IPS-18c (cell line): ENCODE data around the gene AKAP10.

Experiments used
- H3K4me3 ChIP-seq: 2 replicates; pipeline ENCODE4 v1.7.0; 2013; ENCODE audit warnings: low read depth, mild to moderate bottlenecking, low read length, moderate library complexity; ENCODE audit not compliant: insufficient read depth
- H3K9me3 ChIP-seq: one replicate; pipeline ENCODE4 v1.6.1; 2013; ENCODE audit warnings: mild to moderate bottlenecking, low read length, moderate library complexity; ENCODE audit not compliant: control insufficient read depth, insufficient read depth

AKAP10 gene

DNA sequence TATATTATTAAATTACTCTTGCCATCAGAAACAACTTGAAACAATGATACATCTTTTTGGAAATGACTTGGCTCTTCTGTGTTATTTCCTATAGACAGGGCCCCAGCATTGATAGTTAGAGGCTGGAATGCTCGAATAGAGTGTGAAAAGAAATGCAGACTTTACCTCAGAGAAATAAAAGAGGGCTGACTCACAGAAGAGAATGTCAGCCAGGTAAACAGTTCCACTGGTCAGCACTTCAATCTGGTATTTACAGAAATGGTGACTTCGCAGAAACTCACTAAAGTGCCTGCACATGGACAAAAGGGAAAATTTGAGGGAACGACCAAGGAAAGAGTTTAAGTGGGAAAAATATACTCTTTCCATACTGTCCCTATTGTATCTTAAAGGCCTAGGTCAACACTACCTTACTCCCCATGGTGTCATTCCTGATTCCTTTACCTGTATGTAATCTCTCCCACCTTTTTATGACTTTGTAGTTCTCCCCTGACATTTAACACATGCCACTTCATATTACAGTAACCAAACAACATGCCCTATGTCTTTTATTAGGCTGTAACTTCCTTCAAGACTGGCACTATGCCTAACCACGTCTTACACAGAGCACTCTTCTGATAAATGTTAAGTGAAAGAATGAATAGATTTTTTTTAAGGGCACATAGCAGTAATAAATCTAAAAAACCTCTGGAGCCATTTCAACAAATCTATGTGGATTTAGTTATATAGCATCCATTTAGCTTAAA, 36.7 kb downstream of the AKAP10 start:
- no peak overlapping the region for H3K4me3 ChIP-seq
- no peaks in the 10 kb centered on the region for H3K9me3 ChIP-seq

DNA sequence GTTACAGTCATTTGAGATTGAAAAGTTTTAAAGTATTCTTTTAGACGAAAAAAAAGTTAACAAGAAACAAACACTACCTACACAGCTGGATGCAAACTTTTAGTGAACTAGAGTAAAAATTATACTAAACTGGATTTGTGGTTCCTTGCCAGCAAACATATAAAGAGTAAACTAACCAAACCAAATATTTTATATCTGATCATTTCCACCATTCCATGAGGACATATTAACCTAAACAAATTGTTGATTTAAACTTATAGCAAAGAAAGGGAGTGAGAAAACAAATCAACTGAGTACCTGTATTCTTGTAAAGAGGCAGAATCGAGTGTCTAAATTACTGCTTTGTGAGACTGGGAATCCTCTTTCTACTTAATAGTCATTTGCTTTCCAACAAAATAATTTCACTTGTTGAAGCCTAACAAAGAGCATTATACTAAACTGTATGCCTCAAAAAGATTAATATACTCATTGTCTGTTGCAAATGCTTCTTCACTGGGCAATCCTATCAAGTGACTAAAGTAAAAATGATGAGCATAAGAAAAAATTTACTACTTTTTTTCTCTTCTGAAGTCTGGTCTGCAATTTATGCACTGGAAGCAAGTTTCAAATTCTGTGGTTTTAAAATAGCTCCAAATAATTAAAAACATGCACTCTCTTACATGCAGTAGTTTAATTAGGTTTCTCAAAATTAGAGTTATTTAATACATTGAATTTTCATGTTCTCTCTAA, 37.5 kb downstream of the AKAP10 start:
- Histone ChIP-seq H3K4me3 (no peak overlapping the region), H3K9me3 (no peaks in the 10 kb centered on the region)

DNA sequence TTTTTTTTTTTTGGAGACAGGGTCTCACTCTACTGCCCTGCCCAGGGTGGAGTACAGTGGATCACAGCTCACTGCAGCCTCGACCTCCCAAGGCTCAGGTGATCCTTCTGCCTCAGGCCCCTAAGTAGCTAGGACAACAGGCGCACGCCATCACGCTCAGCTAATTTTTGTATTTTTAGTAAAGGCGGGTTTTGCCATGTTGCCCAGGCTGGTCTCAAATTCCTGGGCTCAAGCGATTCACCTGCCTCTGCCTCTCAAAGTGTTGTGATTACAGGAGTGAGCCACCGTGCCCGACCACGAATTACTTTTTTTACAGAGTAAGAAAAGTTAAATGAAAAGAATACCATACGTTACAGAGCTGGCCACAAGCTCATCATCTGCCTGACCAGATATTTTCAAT, 38.9 kb downstream of the AKAP10 start:
- Histone ChIP-seq H3K4me3 (no peak overlapping the region), H3K9me3 (no peaks in the 10 kb centered on the region)

DNA sequence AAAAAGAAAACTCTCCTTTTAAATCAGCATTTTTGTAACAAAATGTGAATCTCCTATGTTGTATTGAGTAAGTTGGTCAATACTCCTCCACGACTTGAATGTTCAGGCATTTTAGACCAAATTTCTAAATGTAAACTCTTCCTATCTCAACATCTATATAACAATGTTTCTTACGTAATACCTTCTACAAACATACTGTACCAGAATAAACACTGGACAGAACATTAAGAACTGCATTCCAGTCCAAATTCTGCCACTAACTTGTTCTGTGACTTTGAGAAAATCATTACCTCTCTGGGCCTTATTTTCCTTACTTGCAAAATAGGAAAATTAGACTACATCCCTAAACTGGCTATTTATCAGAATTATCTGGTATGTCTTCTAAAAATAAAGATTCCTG, 40.1 kb downstream of the AKAP10 start:
- Histone ChIP-seq H3K9me3 (no peaks in the 10 kb centered on the region), H3K4me3 (no peak overlapping the region)

DNA sequence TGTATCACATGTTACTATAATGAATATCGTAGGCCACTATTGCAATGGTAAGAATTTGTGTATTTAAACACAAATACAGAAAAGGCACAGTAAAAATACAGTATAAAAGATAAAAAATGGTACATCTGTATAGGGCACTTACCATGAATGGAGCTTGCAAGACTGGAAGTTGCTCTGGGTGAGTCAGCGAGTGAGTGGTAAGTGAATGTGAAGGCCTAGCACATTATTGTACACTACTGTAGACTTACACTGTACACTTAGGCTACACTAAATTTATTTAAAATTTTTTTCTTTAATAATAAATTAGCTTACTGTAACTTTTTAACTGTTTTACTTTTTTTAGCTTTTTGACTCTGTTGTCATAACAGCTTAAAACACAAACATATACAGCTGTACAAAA, 42.5 kb downstream of the AKAP10 start:
- no peaks in the 10 kb centered on the region for H3K9me3 ChIP-seq
- H3K4me3 ChIP-seq = no peak overlapping the region

DNA sequence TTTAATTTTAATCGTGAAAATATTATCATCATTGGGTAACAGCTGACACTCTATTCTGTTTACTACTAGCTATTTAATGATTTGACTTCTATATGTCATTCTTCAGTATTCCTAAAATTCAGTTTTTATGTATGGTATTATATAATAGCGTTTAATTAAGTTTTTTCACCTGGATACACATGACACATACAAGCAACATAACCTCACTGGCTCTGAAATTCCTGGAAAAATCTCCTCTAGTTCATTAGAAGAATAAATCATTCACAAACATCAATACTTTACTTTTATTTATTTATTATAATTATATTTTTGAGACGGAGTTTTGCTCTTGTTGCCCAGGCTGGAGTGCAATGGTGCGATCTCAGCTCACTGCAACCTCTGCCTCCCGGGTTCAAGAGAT, 44.0 kb downstream of the AKAP10 start:
- H3K4me3 ChIP-seq = no peak overlapping the region
- H3K9me3 ChIP-seq = no peaks in the 10 kb centered on the region

DNA sequence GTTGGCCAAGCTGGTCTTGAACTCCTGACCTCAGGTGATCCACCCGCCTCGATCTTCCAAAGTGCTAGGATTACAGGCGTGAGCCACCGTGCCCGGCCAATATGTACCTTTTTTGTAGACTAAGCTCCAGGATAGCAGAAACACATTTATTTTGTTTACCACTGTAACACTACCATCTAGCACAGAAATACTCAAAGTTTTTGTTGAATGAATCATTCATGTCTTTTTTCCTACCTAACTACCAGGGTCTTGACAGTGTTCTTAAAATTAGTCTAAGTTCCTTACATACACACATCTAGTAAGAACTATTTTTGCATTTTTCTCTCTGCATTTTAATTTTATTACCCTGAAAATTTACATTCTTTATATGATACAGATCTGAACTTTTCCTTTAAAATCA, 44.4 kb downstream of the AKAP10 start:
- H3K4me3 ChIP-seq = no peak overlapping the region
- no peaks in the 10 kb centered on the region for H3K9me3 ChIP-seq

DNA sequence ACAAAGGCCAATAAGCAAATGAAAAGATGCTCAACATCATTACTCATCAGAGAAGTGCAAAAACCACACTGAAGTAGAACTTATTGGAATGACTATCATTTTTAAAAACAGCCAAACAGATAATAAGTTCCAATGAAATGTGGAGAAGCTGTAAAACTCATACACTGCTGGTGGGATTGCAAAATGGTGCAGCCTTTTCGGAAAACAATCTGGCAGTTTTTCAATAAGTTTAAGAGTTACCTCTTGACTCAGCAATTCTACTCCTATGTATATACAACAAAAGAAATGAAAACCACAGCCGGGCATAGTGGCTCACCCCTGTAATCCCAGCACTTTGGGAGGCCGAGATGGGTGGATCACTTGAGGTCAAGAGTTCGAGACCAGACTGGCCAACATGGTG, 49.3 kb downstream of the AKAP10 start:
- no peak overlapping the region for H3K4me3 ChIP-seq
- H3K9me3 ChIP-seq = no peaks in the 10 kb centered on the region

DNA sequence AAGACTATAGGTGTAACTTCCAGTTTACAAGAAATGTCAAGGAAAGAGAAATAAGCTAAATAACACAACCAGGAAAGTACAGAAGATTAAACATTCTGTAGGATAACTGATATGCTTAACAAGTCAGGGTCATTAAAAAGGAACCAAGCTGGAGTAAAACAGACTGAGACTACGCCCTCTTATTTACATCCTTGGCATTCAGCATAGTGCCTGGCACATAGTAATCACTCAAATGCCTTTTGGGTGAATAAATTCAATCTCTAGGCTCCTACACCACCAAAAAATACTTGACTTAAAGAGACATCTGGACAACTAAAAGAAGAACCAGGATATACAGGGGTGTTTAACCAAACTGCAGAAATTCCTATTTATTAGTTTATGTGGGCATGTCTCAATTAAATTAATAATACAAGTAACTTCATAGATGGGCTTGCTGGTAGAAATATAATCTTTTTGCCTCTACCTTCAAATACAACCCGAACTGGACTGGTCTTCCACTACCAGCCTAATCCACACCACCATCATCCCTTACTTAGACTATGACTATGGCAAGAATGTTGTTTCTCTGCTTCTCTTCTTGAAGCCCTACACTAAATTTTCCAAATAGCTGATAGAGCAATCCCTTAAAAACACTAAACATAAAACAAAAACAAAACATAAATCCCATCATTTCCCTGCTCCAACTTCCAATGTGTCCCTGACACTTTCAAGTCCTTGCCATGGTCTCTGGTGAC, 62.2 kb downstream of the AKAP10 start:
- Histone ChIP-seq H3K4me3 (no peak overlapping the region), H3K9me3 (no peaks in the 10 kb centered on the region)

DNA sequence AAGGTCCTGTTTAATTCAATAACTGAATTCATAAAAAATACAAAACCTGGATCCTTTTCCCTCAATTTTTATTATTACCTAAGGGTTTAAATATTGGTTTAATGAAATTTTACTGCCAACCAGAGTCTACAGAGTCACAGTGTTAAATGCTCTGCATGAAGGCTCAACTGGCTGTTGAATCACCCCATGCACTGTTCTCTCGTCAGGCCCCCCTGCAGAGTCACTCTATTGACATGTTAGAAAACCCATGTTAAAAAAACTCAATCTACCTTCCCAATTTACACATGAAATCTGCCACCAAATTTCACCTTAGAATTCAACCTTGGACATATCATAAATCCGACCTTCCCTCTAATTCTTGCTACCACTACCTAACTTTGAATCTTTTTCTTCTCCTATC, 66.6 kb downstream of the AKAP10 start:
- Histone ChIP-seq H3K9me3 (no peaks in the 10 kb centered on the region), H3K4me3 (no peak overlapping the region)

DNA sequence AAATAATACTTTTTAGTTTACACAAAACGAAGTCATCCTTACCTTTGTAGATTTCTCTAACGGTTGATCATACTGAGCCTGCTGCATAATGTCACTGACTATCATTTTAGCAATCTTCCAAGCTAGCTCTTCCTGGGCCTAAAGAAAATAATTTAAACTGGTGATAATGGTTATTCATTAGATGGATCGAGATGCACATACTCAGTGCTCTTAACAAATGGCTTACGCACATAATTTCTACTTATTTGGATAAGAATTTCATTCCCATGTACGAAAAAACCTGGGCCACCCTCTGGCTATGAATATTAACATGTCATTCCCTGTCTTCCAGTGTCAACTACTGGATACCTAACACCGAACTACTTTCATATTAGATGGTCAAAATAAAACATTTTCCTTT, 68.5 kb downstream of the AKAP10 start:
- H3K4me3 ChIP-seq = no peak overlapping the region
- H3K9me3 ChIP-seq = no peaks in the 10 kb centered on the region

DNA sequence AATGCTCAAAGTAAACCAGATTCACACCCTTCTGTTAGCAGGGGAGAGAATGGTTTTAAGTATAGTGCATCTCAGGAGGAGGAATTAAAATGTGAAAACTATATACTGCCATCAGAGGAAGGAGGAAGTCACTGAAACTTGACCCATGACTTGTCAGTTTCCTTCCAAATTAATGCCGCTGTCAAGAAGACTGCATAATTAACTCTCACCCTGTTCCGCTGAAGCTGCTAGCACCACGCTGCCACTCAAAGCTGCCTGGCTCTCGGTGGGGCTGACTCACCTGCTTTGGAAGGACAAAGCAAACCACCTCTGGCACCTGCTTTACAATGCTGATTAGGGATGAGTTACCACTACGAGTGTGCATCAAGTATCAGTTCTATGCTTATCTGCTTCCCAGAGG, 72.1 kb downstream of the AKAP10 start:
- H3K9me3 ChIP-seq = no peaks in the 10 kb centered on the region

DNA sequence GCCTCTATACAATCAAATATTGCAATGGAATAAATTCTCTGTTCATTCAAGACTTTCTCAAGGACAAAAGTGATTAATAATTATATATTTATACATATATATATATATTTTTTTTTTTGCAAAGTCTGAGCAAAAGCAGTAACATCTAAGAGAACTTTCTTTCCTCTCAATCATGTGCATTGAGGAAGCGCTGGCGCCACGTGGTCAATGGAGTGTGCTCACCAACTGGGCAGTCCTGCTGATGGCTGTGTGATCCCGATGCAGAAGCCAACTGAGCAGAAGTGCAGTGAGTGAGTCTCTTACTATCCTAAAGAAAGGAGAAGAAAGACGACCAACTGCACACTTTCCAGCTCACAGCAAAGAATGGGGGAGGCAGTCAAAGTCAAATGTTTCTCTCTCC, 72.7 kb downstream of the AKAP10 start:
- no peak overlapping the region for H3K4me3 ChIP-seq
- H3K9me3 ChIP-seq = no peaks in the 10 kb centered on the region

More for the DNA sequence above, 72.1 kb downstream of the AKAP10 start:
- no peak overlapping the region for H3K4me3 ChIP-seq

DNA sequence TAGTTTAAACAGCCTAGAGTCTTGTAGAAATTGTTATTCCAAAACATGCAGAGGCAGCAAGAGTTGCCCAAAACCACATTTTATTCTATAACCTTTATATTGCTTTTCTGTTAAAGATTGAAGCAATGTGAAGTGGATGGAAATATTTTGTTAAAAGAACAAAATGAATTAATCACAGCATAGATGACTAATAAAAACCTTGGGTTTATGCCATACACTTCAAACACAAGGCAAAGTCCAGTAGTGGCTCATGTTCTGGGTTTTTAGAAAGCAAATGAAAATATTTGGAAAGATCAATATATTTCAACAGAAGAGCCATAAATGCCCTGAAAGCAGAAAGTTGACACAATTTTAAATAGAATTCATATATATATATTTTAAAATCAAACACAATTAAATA, 73.2 kb downstream of the AKAP10 start:
- Histone ChIP-seq H3K4me3 (no peak overlapping the region), H3K9me3 (no peaks in the 10 kb centered on the region)

DNA sequence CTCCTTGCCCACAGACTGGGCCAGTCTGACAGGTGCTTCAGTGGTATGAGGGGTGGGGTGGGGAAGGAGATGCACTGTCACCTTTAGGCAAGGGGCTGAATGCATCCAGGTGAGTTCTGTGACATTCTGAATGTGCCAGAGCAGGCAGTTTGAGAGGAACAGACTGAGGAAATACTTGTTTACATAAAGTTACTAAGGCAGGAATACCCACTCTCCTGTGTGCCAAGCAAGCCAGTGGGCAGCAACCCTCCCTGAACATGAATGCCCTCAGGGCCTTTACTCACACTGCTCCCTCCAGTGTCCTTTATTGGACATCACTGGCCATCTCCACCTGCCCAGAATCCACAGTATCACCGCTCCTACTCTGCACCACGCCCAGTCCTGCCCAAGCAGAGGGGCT, 76.8 kb downstream of the AKAP10 start:
- no peaks in the 10 kb centered on the region for H3K9me3 ChIP-seq
- H3K4me3 ChIP-seq = no peak overlapping the region

DNA sequence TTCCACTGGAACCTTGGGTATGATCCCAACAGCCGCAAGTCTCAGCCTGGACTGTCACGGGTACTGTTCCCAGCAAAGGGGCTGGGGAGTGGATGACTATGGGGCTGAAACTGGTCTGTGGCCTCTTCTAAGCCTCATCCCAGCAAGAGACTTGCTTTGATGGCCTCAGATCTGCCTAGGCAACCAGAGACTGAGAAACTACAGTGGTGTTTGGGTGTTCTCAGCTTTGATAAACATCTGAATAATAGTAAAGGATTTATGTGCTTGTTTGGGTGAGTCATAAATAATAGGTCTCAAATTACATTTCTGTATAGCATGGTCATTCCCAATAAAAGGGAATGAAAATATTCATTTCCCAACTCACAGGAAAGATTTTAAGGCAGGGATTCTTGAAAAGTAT, 79.7 kb downstream of the AKAP10 start:
- Histone ChIP-seq H3K4me3 (no peak overlapping the region), H3K9me3 (no peaks in the 10 kb centered on the region)

DNA sequence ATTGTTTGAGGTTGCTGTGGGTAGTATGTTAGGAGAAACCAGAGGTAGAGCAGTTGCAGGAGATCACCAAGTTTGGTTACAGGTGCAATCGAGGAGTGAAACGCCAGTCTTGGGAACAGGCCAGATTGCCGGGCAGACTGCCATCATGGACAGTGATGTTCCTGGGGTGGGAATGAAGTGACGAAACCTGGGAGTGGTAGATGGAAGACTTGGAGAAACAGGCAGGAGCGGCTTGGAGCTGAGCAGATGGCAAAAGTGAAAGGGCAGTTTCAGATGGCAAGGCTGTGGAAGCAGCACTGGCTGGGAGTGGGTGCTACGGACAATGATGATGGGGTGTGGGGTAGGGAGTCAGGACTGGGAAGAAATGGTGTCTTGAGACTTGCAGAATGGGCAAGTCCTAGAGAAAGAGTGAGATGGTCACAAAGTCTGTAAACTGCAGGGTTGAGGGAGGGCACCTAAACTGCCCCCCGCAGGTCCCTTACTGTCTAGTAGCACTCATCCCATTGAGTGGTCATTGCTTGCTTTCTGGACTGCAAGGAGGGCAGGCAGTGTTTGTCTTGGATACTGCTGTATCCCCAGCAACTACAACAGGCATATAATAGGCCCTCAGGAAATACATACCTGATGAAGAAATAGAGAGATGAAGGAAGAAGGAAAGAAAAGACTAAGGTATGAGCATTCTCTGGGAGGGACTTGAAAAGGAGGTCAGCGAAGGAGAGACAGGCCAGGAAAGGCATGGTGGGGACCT, 80.4 kb downstream of the AKAP10 start:
- Histone ChIP-seq H3K4me3 (no peak overlapping the region), H3K9me3 (no peaks in the 10 kb centered on the region)
